HG03025 (cell line): ENCODE data around the gene KRT79.

Source experiments
- ATAC-seq: cut with Tn5 transposase; IDR thresholded peaks from one replicate; pipeline ENCODE4 v1.9.1; 2021; ENCODE audit warnings: mild to moderate bottlenecking, moderate library complexity; ENCODE audit not compliant: unreplicated experiment, low FRiP score

The KRT79 gene

DNA sequence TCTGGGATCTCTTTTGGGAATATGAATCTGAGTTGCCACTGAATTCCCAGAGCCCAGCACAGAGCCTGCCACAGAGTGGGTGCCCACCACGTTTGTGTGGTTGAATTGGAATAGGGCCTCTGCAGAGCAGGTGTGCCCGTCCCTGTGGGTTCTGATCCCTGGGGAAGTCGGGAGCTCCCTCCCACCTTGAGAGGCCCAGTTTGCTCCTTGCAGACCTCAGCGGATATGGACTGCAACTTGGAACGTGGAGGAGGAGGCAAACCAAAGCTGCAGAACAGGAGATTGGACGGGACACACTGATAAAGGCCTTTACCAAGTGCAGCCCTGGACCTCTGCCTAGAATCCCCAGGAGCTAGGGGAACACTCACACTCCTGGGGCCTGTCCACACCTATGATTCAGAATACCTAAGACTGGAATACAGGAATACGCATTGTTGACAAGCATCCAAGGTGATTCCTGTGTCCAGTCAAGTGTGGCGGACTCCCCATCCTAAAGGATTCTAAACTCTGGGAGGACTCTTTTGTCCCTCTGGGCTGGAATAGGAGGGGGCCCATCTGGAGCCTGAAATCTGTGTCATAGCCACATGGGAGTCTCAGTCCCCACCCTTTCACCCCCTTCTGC is 59.4 kb downstream of the KRT79 start:
- ATAC-seq, result no peak

GRCh38 chr12:52772772-52773171 is 61.3 kb downstream of the KRT79 start:
- ATAC-seq, result no peak

DNA sequence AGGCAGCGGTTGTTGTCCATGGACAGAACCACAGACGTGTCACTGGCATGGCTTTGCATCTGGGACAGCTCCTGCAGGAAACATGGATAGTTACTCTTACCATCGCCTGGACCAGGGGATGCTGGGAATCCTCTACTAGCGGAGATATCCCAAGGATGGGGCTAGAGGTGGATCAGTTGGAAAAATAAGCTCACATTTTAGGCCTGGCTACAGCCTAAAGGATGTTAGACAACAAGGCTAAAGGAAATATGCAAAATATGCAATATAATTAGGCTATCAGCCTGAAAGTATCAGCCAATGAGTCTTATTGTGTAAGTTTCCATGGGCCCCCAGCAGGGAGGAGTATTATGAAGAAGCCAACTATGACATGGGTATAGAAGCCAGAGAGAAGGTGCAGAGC is 61.9 kb downstream of the KRT79 start:
- no peak for ATAC-seq

GRCh38 chr12:52771505-52771904 is 62.6 kb downstream of the KRT79 start:
- no peak for ATAC-seq
